Measurements from ENCODE around the gene JARID2. TPM values are rescaled to one million over a fixed set of nuclear protein-coding genes. Genes with fewer than 3 reads are reported as not detected.

The JARID2 gene
- total RNA-seq, 2 experiments from 2014 or later: 19.0 to 19.5 TPM

DNA sequence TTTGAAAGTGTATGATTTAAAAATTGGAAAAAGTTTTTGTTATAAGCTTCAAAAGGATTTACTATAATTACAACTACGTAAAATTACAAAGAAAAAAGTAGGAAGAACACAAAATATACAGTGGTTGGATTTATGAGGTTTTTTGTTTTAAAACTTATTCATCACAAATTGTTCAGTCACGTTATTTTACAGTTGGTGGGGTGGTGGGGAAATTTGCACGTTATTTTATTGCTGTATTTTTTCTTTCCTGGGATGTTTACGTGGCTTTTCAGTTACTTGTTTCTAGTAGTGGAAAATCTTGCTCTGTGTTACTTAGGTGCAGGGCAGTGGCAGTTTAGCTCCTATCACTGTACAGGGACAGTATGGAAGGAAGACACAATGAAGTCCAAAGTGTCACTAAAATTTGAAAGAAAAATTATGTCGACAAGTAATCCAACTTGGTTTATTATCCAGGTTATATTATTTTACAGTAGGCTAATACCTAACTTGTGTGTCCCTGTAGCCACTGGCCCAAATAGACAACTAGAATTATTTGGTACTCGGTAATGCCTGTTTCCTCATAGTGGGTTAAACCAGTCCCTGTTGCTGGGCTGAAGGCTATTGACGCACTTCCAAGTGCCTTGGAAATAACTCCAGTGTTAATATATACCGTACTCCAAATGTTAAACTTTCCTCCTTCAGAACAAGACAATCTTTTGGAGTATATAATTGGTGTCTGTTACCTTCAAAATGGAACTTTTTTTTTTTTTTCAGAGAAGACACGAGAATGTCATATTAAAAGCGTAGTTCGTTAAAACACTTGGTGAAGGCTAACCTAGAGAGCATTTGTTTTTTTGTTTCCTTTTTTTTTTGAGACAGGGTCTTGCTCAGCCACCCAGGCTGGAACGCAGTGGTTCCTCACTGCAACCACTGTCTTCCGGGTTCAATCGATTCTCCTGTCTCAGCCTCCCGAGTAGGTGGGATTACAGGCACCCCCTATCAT is 4.6 kb downstream of the JARID2 start:
- intact Hi-C loops (cut with micrococcal nuclease; ENCODE audit: unreplicated experiment): no loop called here
- DNase-seq (ENCODE audit: low spot score): no peak
- no peak overlapping the region for H2AFZ ChIP-seq (ENCODE audit: low read length)
- peaks cover 36% of the 10 kb centered on the region; the same call in 1 of the 2 replicates for H4K20me1 ChIP-seq (ENCODE audit: insufficient read depth, low read length)
- TF ChIP-seq, protein P1, sequence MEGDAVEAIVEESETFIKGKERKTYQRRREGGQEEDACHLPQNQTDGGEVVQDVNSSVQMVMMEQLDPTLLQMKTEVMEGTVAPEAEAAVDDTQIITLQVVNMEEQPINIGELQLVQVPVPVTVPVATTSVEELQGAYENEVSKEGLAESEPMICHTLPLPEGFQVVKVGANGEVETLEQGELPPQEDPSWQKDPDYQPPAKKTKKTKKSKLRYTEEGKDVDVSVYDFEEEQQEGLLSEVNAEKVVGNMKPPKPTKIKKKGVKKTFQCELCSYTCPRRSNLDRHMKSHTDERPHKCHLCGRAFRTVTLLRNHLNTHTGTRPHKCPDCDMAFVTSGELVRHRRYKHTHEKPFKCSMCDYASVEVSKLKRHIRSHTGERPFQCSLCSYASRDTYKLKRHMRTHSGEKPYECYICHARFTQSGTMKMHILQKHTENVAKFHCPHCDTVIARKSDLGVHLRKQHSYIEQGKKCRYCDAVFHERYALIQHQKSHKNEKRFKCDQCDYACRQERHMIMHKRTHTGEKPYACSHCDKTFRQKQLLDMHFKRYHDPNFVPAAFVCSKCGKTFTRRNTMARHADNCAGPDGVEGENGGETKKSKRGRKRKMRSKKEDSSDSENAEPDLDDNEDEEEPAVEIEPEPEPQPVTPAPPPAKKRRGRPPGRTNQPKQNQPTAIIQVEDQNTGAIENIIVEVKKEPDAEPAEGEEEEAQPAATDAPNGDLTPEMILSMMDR (conservative IDR thresholded peaks at IDR 0.05; ENCODE audit: low read length): no peak
- TF ChIP-seq EZH2phosphoT487 (IDR thresholded peaks at IDR 0.05; ENCODE audit: borderline replicate concordance, low read depth, low read length): no peak
- no peaks in the 10 kb centered on the region for H3K9me3 ChIP-seq (ENCODE audit: low read length)
- no TSS peak for BruUV-seq (replicated peaks)
- CTCF ChIA-PET (ENCODE audit: unreplicated experiment): no interaction called here
- peaks cover 72% of the 10 kb centered on the region; the same call in 1 of the 2 replicates for H3K79me2 ChIP-seq (ENCODE audit: insufficient read depth, low read depth, low read length)
- no peaks in the 10 kb centered on the region for H3K9me2 ChIP-seq (ENCODE audit: insufficient read depth, low read length)
- POLR2A ChIA-PET: no interaction called here
- peak overlapping the region; percentile 84 for H3K4me2 ChIP-seq (ENCODE audit: low read length)
- H3K27ac ChIP-seq (ENCODE audit: low read depth, low read length, poor library complexity, severe bottlenecking): no peak overlapping the region
- peaks cover 66% of the 10 kb centered on the region for H3K4me1 ChIP-seq (ENCODE audit: insufficient read depth, low read length, poor library complexity, severe bottlenecking)
- H3K36me3 ChIP-seq (ENCODE audit: insufficient read depth, low read length): no peaks in the 10 kb centered on the region
- peak overlapping the region; percentile 79 for H3K4me3 ChIP-seq (ENCODE audit: low read depth, low read length, poor library complexity, severe bottlenecking)

DNA sequence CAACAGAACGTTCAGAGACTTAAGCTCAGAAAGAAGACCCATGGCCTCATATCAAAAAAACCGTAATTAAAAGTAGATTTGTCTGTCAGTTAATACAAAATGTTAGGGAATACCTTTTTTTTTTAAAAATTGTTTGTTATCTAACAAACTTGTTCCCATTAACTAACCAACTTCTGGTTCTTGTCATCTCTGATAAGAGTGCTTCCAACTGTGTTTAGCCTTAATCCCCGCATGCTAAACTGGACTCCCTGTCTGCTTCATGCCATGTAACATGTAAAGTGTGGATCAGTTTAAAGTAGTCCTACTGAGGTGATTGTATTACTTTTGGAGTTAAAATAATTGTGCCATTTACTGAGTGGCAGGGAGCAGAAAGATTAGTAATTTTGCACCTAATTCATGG is 6.3 kb downstream of the JARID2 start:
- H3K4me1 ChIP-seq (ENCODE audit: insufficient read depth, low read length, poor library complexity, severe bottlenecking): peaks cover 81% of the 10 kb centered on the region
- peak overlapping the region; percentile 80 for H3K4me2 ChIP-seq (ENCODE audit: low read length)
- no peak for DNase-seq (ENCODE audit: low spot score)
- BruUV-seq (replicated peaks): no TSS peak
- H3K36me3 ChIP-seq (ENCODE audit: insufficient read depth, low read length): no peaks in the 10 kb centered on the region
- TF ChIP-seq, protein P1 (conservative IDR thresholded peaks at IDR 0.05; ENCODE audit: low read length): no peak
- TF ChIP-seq EZH2phosphoT487 (IDR thresholded peaks at IDR 0.05; ENCODE audit: borderline replicate concordance, low read depth, low read length): no peak
- H3K79me2 ChIP-seq (ENCODE audit: insufficient read depth, low read depth, low read length): peaks cover 76% of the 10 kb centered on the region; the same call in 1 of the 2 replicates
- H2AFZ ChIP-seq (ENCODE audit: low read length): no peak overlapping the region
- no peaks in the 10 kb centered on the region for H3K9me2 ChIP-seq (ENCODE audit: insufficient read depth, low read length)
- peaks cover 47% of the 10 kb centered on the region for H4K20me1 ChIP-seq (ENCODE audit: insufficient read depth, low read length)
- H3K9me3 ChIP-seq (ENCODE audit: low read length): no peaks in the 10 kb centered on the region
- H3K4me3 ChIP-seq (ENCODE audit: low read depth, low read length, poor library complexity, severe bottlenecking): no peak overlapping the region
- ChIA-PET CTCF (ENCODE audit: unreplicated experiment) (no interaction called here), POLR2A (interaction anchor here (0.7 kb wide), 1 partner anchor 229 kb away, joined by 3 read pairs; no protein-coding TSS in a partner anchor)
- no peak overlapping the region for H3K27ac ChIP-seq (ENCODE audit: low read depth, low read length, poor library complexity, severe bottlenecking)
- intact Hi-C loops (cut with micrococcal nuclease; ENCODE audit: unreplicated experiment): no loop called here
